Astrocyte of the cerebellum (primary cell): ENCODE measurements around the gene LMAN1L.

Source experiments
- DNase-seq: peaks from one replicate; pipeline ENCODE4 v3.0.0-alpha.2; 2011; ENCODE audit warnings: low read depth
- H3K4me3 ChIP-seq: 2 replicates; pipeline ENCODE4 v1.5.1; 2011; ENCODE audit warnings: mild to moderate bottlenecking, low read depth, low read length, moderate library complexity
- in situ Hi-C: cut with HindIII; loops from 2 replicates; pipeline ENCODE4 v1.10.0; 2017; ENCODE audit warnings: low sequenced_read_pairs
- TF ChIP-seq, protein P1 (sequence below): IDR thresholded peaks from 2 replicates; pipeline ENCODE4 v1.5.1; 2012; ENCODE audit warnings: low read length, low read depth, moderate library complexity, mild to moderate bottlenecking; ENCODE audit errors: missing control alignments

Gene LMAN1L

DNA sequence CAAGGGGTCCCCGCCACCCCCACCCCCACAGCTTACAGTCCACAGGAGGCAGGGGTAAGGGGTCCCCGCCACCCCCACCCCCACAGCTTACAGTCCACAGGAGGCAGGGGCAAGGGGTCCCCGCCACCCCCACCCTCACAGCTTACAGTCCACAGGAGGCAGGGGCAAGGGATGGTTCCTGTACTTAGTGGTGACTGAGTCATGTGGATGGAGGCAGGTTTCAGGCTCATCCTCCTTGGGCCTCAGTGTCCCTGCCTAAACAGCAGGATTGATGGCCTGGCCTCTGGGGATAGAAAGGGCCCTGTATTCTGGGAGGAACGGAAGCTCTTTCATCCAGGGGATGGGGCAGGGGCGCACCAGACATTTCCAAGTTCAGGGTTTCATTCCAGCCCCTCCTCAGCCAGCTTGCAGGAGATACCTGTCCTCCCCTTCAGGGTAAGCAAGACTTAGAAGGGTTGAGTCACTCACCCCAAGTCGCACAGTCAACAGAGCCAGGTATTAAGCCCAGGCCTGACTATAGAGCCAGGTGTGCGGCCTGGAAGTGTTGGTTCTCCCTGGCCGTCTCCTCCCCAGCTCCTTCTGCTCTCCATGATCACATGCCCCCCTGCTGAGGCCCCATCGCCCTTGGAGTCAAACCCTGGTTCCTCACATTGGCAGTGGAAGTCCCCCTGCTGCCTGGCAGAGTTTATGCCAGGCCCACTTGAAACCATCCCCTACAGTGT, 18.2 kb upstream of the LMAN1L start:
- in situ Hi-C loops, result no loop called here
- no peak for DNase-seq
- no peak overlapping the region for H3K4me3 ChIP-seq
- TF ChIP-seq, protein P1, sequence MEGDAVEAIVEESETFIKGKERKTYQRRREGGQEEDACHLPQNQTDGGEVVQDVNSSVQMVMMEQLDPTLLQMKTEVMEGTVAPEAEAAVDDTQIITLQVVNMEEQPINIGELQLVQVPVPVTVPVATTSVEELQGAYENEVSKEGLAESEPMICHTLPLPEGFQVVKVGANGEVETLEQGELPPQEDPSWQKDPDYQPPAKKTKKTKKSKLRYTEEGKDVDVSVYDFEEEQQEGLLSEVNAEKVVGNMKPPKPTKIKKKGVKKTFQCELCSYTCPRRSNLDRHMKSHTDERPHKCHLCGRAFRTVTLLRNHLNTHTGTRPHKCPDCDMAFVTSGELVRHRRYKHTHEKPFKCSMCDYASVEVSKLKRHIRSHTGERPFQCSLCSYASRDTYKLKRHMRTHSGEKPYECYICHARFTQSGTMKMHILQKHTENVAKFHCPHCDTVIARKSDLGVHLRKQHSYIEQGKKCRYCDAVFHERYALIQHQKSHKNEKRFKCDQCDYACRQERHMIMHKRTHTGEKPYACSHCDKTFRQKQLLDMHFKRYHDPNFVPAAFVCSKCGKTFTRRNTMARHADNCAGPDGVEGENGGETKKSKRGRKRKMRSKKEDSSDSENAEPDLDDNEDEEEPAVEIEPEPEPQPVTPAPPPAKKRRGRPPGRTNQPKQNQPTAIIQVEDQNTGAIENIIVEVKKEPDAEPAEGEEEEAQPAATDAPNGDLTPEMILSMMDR, result no peak

DNA sequence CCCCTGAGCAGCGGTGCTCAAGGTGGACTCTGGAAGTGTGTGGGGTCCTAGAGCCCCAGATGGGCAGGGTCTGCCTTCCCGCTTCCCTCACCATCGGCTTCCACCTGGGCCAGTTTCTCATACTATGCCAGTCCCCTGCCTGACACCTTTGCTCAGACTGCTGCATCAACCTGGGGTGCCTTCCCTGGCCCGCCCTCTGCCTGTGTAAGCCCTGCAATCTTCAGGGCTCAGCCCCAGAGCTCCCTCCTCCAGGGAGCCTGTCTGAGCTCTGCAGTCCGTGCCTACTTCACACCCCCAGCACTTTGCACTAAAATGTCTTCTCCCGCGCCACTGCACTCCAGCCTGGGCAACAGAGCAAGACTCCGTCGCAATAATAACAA, 17.7 kb upstream of the LMAN1L start:
- H3K4me3 ChIP-seq, result no peak overlapping the region
- TF ChIP-seq, protein P1, result no peak
- DNase-seq, result no peak
- in situ Hi-C loops, result no loop called here

DNA sequence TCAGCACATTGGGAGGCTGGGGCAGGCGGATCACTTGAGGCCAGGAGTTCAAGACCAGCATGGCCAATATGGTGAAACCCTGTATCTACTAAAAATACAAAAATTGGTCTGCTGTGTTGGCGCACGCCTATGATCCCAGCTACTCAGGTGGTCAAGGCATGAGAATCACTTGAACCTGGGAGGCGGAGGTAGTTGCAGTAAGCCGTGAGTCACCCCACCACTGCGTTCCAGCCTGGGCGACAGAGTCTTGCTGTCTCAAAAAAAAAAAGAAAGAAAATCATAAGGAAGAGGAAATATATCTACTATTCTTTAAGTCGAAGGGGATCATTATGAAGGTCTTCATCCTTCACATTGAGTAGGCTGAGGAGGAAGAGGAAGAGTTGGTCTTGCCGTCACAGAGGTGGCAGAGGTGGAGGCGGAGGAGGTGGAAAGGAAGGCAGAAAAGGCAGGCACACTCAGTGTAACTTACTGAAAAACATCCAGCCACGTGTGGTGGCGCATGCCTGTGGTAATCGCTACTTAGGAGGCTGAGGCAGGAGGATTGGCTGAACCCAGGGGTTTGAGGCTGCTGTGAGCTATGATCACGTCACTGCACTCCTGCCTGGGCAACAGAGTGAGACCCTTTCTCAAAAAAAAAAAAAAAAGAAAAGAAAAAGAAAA, 16.5 kb upstream of the LMAN1L start:
- TF ChIP-seq, protein P1, result no peak
- DNase-seq, result no peak
- H3K4me3 ChIP-seq, result no peak overlapping the region
- in situ Hi-C loops, result no loop called here

DNA sequence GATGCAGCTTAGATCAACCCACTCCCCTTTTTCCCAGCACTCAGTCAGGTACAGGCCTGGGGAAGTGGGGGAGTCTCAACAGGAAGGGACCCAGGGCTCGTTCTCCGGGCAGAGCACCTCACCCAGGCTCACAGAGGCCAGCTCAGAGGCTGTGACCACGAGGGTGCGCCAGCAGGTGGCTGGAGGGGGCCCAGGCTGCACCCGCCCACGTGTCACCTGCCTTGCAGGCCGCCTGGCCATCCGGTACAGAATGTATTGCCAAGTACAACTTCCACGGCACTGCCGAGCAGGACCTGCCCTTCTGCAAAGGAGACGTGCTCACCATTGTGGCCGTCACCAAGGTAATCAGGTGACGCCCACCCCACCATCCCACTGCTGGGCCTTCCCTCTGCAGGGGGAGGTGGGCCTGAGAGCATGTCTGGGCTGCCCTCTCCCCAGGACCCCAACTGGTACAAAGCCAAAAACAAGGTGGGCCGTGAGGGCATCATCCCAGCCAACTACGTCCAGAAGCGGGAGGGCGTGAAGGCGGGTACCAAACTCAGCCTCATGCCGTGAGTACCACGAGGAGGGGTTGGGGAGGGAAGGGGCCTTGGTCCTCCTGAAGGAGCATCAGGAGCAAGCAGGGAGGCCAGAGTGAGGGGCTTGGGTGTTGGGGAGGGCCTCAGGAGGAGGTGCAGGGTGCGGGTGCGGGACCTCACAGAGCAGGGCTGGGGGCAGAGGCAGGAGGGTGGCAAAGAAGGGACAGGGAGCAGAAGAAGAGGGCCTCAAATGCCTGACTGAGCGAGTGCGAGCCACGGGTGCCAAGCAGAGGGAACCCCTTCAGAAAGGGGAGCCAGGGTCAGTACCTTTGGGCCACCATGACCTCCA, 14.0 kb upstream of the LMAN1L start:
- H3K4me3 ChIP-seq, result no peak overlapping the region
- in situ Hi-C loops, result no loop called here
- TF ChIP-seq, protein P1, result no peak
- DNase-seq, result no peak

DNA sequence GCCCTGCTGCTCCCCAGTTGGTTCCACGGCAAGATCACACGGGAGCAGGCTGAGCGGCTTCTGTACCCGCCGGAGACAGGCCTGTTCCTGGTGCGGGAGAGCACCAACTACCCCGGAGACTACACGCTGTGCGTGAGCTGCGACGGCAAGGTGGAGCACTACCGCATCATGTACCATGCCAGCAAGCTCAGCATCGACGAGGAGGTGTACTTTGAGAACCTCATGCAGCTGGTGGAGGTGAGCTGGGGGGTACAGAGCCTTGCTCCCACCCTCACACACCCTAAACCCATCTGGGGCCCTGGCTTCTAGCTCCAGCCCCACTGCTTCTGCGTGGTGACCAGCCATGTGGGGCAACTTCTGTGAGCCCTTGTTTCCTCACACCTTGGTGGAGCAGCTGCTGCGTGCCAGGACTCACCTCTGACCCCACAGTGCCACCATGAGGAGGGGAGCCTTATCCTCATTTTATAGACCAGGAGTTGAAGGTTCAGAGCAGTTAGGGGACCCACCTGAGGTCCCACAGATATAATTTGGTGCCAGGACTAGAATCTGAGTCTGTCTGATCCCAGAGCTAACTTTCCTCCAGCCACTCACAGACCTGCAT, 13.3 kb upstream of the LMAN1L start:
- TF ChIP-seq, protein P1, result no peak
- in situ Hi-C loops, result no loop called here
- H3K4me3 ChIP-seq, result no peak overlapping the region
- no peak for DNase-seq
